ENCODE data around the gene CDK19.
A peak's percentile ranks its signal among the peaks of the same experiment; 100 is the strongest.
"Not testable (repeated sequence)": the region's sequence is repeated elsewhere in the genome, so short reads cannot be mapped to it uniquely, and the experiment has no call there.

CDK19 gene

GRCh38 chr6:110728501-110728900 lies 86.8 kb downstream of the CDK19 start:
- no peak overlapping the region for H3K4me3 ChIP-seq (ENCODE audit: low read depth, low read length)
- DNase-seq (ENCODE audit: low read depth): peak; percentile 18
- no peak for TF ChIP-seq CTCF (IDR thresholded peaks at IDR 0.05; ENCODE audit: insufficient read depth, low read depth, low read length, missing control alignments)

- DNase-seq (ENCODE audit: low read depth): no peak
- TF ChIP-seq CTCF (IDR thresholded peaks at IDR 0.05; ENCODE audit: insufficient read depth, low read depth, low read length, missing control alignments): no peak
- H3K4me3 ChIP-seq (ENCODE audit: low read depth, low read length): no peak overlapping the region
Measured at GRCh38 chr6:110723017-110723416, 92.3 kb downstream of the CDK19 start.

- H3K4me3 ChIP-seq (ENCODE audit: low read depth, low read length): no peak overlapping the region
- DNase-seq (ENCODE audit: low read depth): no peak
- no peak for TF ChIP-seq CTCF (IDR thresholded peaks at IDR 0.05; ENCODE audit: insufficient read depth, low read depth, low read length, missing control alignments)
Measured at GRCh38 chr6:110720066-110720465, 95.2 kb downstream of the CDK19 start.

GRCh38 chr6:110719601-110720000 lies 95.7 kb downstream of the CDK19 start:
- not testable (repeated sequence) for H3K4me3 ChIP-seq (ENCODE audit: low read depth, low read length); DNase-seq (ENCODE audit: low read depth)

- DNase-seq (ENCODE audit: low read depth): no peak
- TF ChIP-seq CTCF (IDR thresholded peaks at IDR 0.05; ENCODE audit: insufficient read depth, low read depth, low read length, missing control alignments): no peak
- H3K4me3 ChIP-seq (ENCODE audit: low read depth, low read length): no peak overlapping the region
Measured at GRCh38 chr6:110714143-110714542, 101.1 kb downstream of the CDK19 start.

- H3K4me3 ChIP-seq (ENCODE audit: low read depth, low read length): no peak overlapping the region
- DNase-seq (ENCODE audit: low read depth): no peak
- no peak for TF ChIP-seq CTCF (IDR thresholded peaks at IDR 0.05; ENCODE audit: insufficient read depth, low read depth, low read length, missing control alignments)
Measured at GRCh38 chr6:110712238-110712637, 103.0 kb downstream of the CDK19 start.

GRCh38 chr6:110710115-110710514 lies 105.2 kb downstream of the CDK19 start:
- TF ChIP-seq CTCF (IDR thresholded peaks at IDR 0.05; ENCODE audit: insufficient read depth, low read depth, low read length, missing control alignments): no peak
- no peak for DNase-seq (ENCODE audit: low read depth)
- H3K4me3 ChIP-seq (ENCODE audit: low read depth, low read length): no peak overlapping the region

Measured in GM12865 (cell line).